WERI-Rb-1 (cell line): ENCODE data around the gene SELENOK.
A peak's percentile ranks its signal among the peaks of the same experiment; 100 is the strongest.

Experiments used
- DNase-seq: peaks from one replicate; pipeline ENCODE4 v3.0.0-alpha.2; 2020
- H3K27ac ChIP-seq: fragments of 250-450 bp; sonication (Bioruptor Pico); 2 replicates; pipeline ENCODE4 v1.5.1; 2020; ENCODE audit warnings: mild to moderate bottlenecking, moderate library complexity
- H3K27me3 ChIP-seq: fragments of 250-450 bp; sonication (Bioruptor Pico); 2 replicates; pipeline ENCODE4 v1.5.1; 2021; ENCODE audit warnings: mild to moderate bottlenecking, low read depth, moderate library complexity; ENCODE audit not compliant: insufficient read depth, severe bottlenecking
- H3K36me3 ChIP-seq: fragments of 250-450 bp; sonication (Bioruptor Pico); 2 replicates; pipeline ENCODE4 v1.5.1; 2020; ENCODE audit warnings: mild to moderate bottlenecking, moderate library complexity
- H3K4me3 ChIP-seq: 2 replicates; pipeline ENCODE4 v1.5.1; 2011; ENCODE audit warnings: low read depth, mild to moderate bottlenecking, control low read depth, low read length
- H3K9me3 ChIP-seq: fragments of 250-450 bp; sonication (Bioruptor Pico); 2 replicates; pipeline ENCODE4 v1.5.1; 2021; ENCODE audit warnings: mild to moderate bottlenecking, moderate library complexity; ENCODE audit not compliant: severe bottlenecking
- CTCF ChIP-seq: IDR thresholded peaks from 2 replicates; pipeline ENCODE4 v1.5.1; 2011; ENCODE audit warnings: low read depth, mild to moderate bottlenecking, control low read depth, inconsistent platforms, low read length

Gene SELENOK

GRCh38 chr3:53913401-53913800, 21.7 kb upstream of the SELENOK start:
- no peak for DNase-seq
- no peaks in the 10 kb centered on the region for H3K27me3 ChIP-seq
- H3K36me3 ChIP-seq, result no peaks in the 10 kb centered on the region
- no peak overlapping the region for H3K27ac ChIP-seq
- TF ChIP-seq CTCF, result no peak
- no peak overlapping the region for H3K4me3 ChIP-seq
- H3K9me3 ChIP-seq, result no peaks in the 10 kb centered on the region

GRCh38 chr3:53902711-53903110, 11.1 kb upstream of the SELENOK start:
- no peak for TF ChIP-seq CTCF
- DNase-seq, result no peak
- no peak overlapping the region for H3K4me3 ChIP-seq
- H3K27me3 ChIP-seq, result no peaks in the 10 kb centered on the region
- H3K9me3 ChIP-seq, result no peaks in the 10 kb centered on the region
- no peaks in the 10 kb centered on the region for H3K36me3 ChIP-seq
- H3K27ac ChIP-seq, result no peak overlapping the region

GRCh38 chr3:53902067-53902466, 10.4 kb upstream of the SELENOK start:
- Histone ChIP-seq H3K4me3 (no peak overlapping the region), H3K27ac (no peak overlapping the region), H3K27me3 (no peaks in the 10 kb centered on the region), H3K36me3 (no peaks in the 10 kb centered on the region), H3K9me3 (no peaks in the 10 kb centered on the region)
- no peak for TF ChIP-seq CTCF
- DNase-seq, result no peak

- no peaks in the 10 kb centered on the region for H3K27me3 ChIP-seq
- no peak overlapping the region for H3K4me3 ChIP-seq
- TF ChIP-seq CTCF, result no peak
- no peaks in the 10 kb centered on the region for H3K36me3 ChIP-seq
- no peak for DNase-seq
- no peak overlapping the region for H3K27ac ChIP-seq
- no peaks in the 10 kb centered on the region for H3K9me3 ChIP-seq
These were observed 9.1 kb upstream of the SELENOK start for GRCh38 chr3:53900666-53901331.

- Histone ChIP-seq H3K9me3 (no peaks in the 10 kb centered on the region), H3K36me3 (no peaks in the 10 kb centered on the region), H3K27me3 (no peaks in the 10 kb centered on the region), H3K4me3 (no peak overlapping the region), H3K27ac (peak overlapping the region; percentile 0)
- no peak for TF ChIP-seq CTCF
- DNase-seq, result peak; percentile 15
These were observed 8.1 kb upstream of the SELENOK start for GRCh38 chr3:53899750-53900149.

GRCh38 chr3:53892286-53892637, 603 bp upstream of the SELENOK start:
- Histone ChIP-seq H3K27ac (peak overlapping the region; percentile 64), H3K4me3 (peak overlapping the region; percentile 83), H3K36me3 (peaks cover 19% of the 10 kb centered on the region), H3K27me3 (no peaks in the 10 kb centered on the region), H3K9me3 (no peaks in the 10 kb centered on the region)
- no peak for DNase-seq
- no peak for TF ChIP-seq CTCF
